Ascending aorta (tissue), 2 donors: ENCODE measurements around the gene FAM163A. TPM values are rescaled to one million over a fixed set of nuclear protein-coding genes. Genes with fewer than 3 reads are reported as not detected.

Experiments
- DNase-seq, 2 donors: peaks; one replicate each; pipeline ENCODE4 v3.0.0-alpha.2; 2019; ENCODE audit warnings: low spot score in 2 of 2
- H3K27ac ChIP-seq, 2 donors: fragments of 200-600 bp; sonication (generic); one replicate each; pipeline ENCODE4 v1.5.1; 2016 to 2017; ENCODE audit warnings: mild to moderate bottlenecking in 1 of 2
- H3K27me3 ChIP-seq: fragments of 200-600 bp; sonication (generic); one replicate; pipeline ENCODE4 v1.5.1; 2017
- H3K36me3 ChIP-seq, 2 donors: fragments of 200-600 bp; sonication (generic); one replicate each; pipeline ENCODE4 v1.5.1; 2016
- H3K4me1 ChIP-seq, 2 donors: fragments of 200-600 bp; sonication (generic); one replicate each; pipeline ENCODE4 v1.5.1; 2016 to 2017; ENCODE audit warnings: mild to moderate bottlenecking in 1 of 2
- H3K4me3 ChIP-seq, 2 donors: fragments of 200-600 bp; sonication (generic); one replicate each; pipeline ENCODE4 v1.5.1; 2016 to 2017; ENCODE audit warnings: mild to moderate bottlenecking in 1 of 2
- H3K9me3 ChIP-seq, 2 donors: fragments of 200-600 bp; sonication (generic); one replicate each; pipeline ENCODE4 v1.5.1; 2016
- CTCF ChIP-seq, 3 experiments: fragments of 200-600 bp in 2 of 3; fragments of 450-650 bp in 1 of 3; sonication (generic) in 2 of 3; IDR thresholded peaks; one replicate each; pipeline ENCODE4 v1.5.1; 2016 to 2019; ENCODE audit warnings: antibody characterized with exemption in 3 of 3, mild to moderate bottlenecking in 1 of 3, moderate library complexity in 1 of 3
- intact Hi-C: fragments of 100-400 bp; cut with DNase I; formaldehyde crosslinking; loops from one replicate; pipeline ENCODE4 v1.15.1; 2023
- total RNA-seq: library from RNA; depleted of rRNA; stranded (reverse); fragments of >200 nt; gene quantifications from one replicate; pipeline ENCODE4 v1.1.0, GENCODE V29; 2016

FAM163A gene
- total RNA-seq, 1 donor from 2014 or later: not detected

- Histone ChIP-seq H3K9me3 (no peaks in the 10 kb centered on the region), H3K27ac (no peak overlapping the region), H3K4me1 (peaks cover 3 to 10% of the 10 kb centered on the region in 2 donors), H3K36me3 (no peaks in the 10 kb centered on the region), H3K27me3 (no peaks in the 10 kb centered on the region), H3K4me3 (no peak overlapping the region)
- TF ChIP-seq CTCF (IDR thresholded peaks at IDR 0.05): no peak
- no peak for DNase-seq
- intact Hi-C loops: loop anchor here (5.0 kb wide), 1 partner anchor 735 kb away; no protein-coding TSS in a partner anchor
These were observed 69.6 kb downstream of the FAM163A start for GRCh38 chr1:179812501-179813292.

- no peak for DNase-seq
- no peak for TF ChIP-seq CTCF (IDR thresholded peaks at IDR 0.05)
These were observed 70.8 kb downstream of the FAM163A start for GRCh38 chr1:179813626-179814545.

GRCh38 chr1:179814546-179814838 lies 71.4 kb downstream of the FAM163A start:
- no peaks in the 10 kb centered on the region for H3K27me3 ChIP-seq
- peak overlapping the region; percentile 42 to 62 for H3K4me3 ChIP-seq
- DNase-seq: no peak
- H3K9me3 ChIP-seq: no peaks in the 10 kb centered on the region
- no peak overlapping the region for H3K27ac ChIP-seq
- peaks cover 3 to 10% of the 10 kb centered on the region in 2 donors for H3K4me1 ChIP-seq
- H3K36me3 ChIP-seq: no peaks in the 10 kb centered on the region
- intact Hi-C loops: loop anchor here (2.0 to 5.0 kb wide), 2 partner anchors 108 to 737 kb away; no protein-coding TSS in a partner anchor
- TF ChIP-seq CTCF (IDR thresholded peaks at IDR 0.05): no peak

More at GRCh38 chr1:179813626-179814545, 70.8 kb downstream of the FAM163A start:
- H3K36me3 ChIP-seq: no peaks in the 10 kb centered on the region
- intact Hi-C loops: loop anchor here (2.0 to 5.0 kb wide), 2 partner anchors 107 to 737 kb away; no protein-coding TSS in a partner anchor
- H3K27ac ChIP-seq: no peak overlapping the region
- peak overlapping the region; percentile 42 to 62 for H3K4me3 ChIP-seq
- H3K27me3 ChIP-seq: no peaks in the 10 kb centered on the region
- peaks cover 3 to 10% of the 10 kb centered on the region in 2 donors for H3K4me1 ChIP-seq
- no peaks in the 10 kb centered on the region for H3K9me3 ChIP-seq

GRCh38 chr1:179815641-179816040 lies 72.5 kb downstream of the FAM163A start:
- peaks cover 3 to 10% of the 10 kb centered on the region in 2 donors for H3K4me1 ChIP-seq
- intact Hi-C loops: loop anchor here (2.0 kb wide), 1 partner anchor 109 kb away; no protein-coding TSS in a partner anchor
- DNase-seq: no peak
- H3K27ac ChIP-seq: no peak overlapping the region
- no peaks in the 10 kb centered on the region for H3K9me3 ChIP-seq
- no peaks in the 10 kb centered on the region for H3K27me3 ChIP-seq
- no peak for TF ChIP-seq CTCF (IDR thresholded peaks at IDR 0.05)
- no peaks in the 10 kb centered on the region for H3K36me3 ChIP-seq
- peak overlapping the region; percentile 42 to 62 for H3K4me3 ChIP-seq

GRCh38 chr1:179816196-179816960 lies 73.3 kb downstream of the FAM163A start:
- intact Hi-C loops: no loop called here
- no peak for DNase-seq
- no peak overlapping the region for H3K27ac ChIP-seq

More at GRCh38 chr1:179816196-179816960, 73.3 kb downstream of the FAM163A start:
- no peak for TF ChIP-seq CTCF (IDR thresholded peaks at IDR 0.05)
- no peak overlapping the region for H3K4me3 ChIP-seq
- no peaks in the 10 kb centered on the region for H3K27me3 ChIP-seq
- H3K9me3 ChIP-seq: no peaks in the 10 kb centered on the region
- no peaks in the 10 kb centered on the region for H3K36me3 ChIP-seq
- H3K4me1 ChIP-seq: peaks cover 3 to 10% of the 10 kb centered on the region in 2 donors
